ENCODE measurements around the gene ANKRD11.
"Not testable (repeated sequence)": the region's sequence is repeated elsewhere in the genome, so short reads cannot be mapped to it uniquely, and the experiment has no call there.

Gene ANKRD11

GRCh38 chr16:89434490-89434889 lies 55.9 kb downstream of the ANKRD11 start:
- H3K4me3 ChIP-seq (ENCODE audit: low read length): no peak overlapping the region
- no peak for TF ChIP-seq CTCF (IDR thresholded peaks at IDR 0.05; ENCODE audit: insufficient read depth, low read depth, low read length, missing control alignments)
- no peak for DNase-seq (ENCODE audit: low read depth)

- DNase-seq (ENCODE audit: low read depth); H3K4me3 ChIP-seq (ENCODE audit: low read length): not testable (repeated sequence)
Measured at GRCh38 chr16:89433363-89433984, 56.9 kb downstream of the ANKRD11 start.

GRCh38 chr16:89431630-89432029 lies 58.7 kb downstream of the ANKRD11 start:
- no peak for DNase-seq (ENCODE audit: low read depth)
- no peak for TF ChIP-seq CTCF (IDR thresholded peaks at IDR 0.05; ENCODE audit: insufficient read depth, low read depth, low read length, missing control alignments)
- H3K4me3 ChIP-seq (ENCODE audit: low read length): no peak overlapping the region

- DNase-seq (ENCODE audit: low read depth): peak; percentile 69
- TF ChIP-seq CTCF (IDR thresholded peaks at IDR 0.05; ENCODE audit: insufficient read depth, low read depth, low read length, missing control alignments): no peak
- no peak overlapping the region for H3K4me3 ChIP-seq (ENCODE audit: low read length)
Measured at GRCh38 chr16:89431158-89431584, 59.2 kb downstream of the ANKRD11 start.

- DNase-seq (ENCODE audit: low read depth): no peak
- H3K4me3 ChIP-seq (ENCODE audit: low read length): no peak overlapping the region
- TF ChIP-seq CTCF (IDR thresholded peaks at IDR 0.05; ENCODE audit: insufficient read depth, low read depth, low read length, missing control alignments): no peak
Measured at GRCh38 chr16:89430436-89431157, 59.8 kb downstream of the ANKRD11 start.

- not testable (repeated sequence) for DNase-seq (ENCODE audit: low read depth); H3K4me3 ChIP-seq (ENCODE audit: low read length)
Measured at GRCh38 chr16:89428605-89429004, 61.8 kb downstream of the ANKRD11 start.

- TF ChIP-seq CTCF (IDR thresholded peaks at IDR 0.05; ENCODE audit: insufficient read depth, low read depth, low read length, missing control alignments): no peak
- H3K4me3 ChIP-seq (ENCODE audit: low read length): no peak overlapping the region
- DNase-seq (ENCODE audit: low read depth): no peak
Measured at GRCh38 chr16:89426736-89427530, 63.4 kb downstream of the ANKRD11 start.
